Measurements from ENCODE around the gene OIP5.
"Not testable (repeated sequence)": the region's sequence is repeated elsewhere in the genome, so short reads cannot be mapped to it uniquely, and the experiment has no call there.

The OIP5 gene

GRCh38 chr15:41304149-41304770 is 28.1 kb downstream of the OIP5 start:
- no peak for DNase-seq (ENCODE audit: low read depth)
- no peak for TF ChIP-seq CTCF (IDR thresholded peaks at IDR 0.05; ENCODE audit: low read depth, low read length, missing control alignments)
- in situ Hi-C loops (cut with HindIII; ENCODE audit: low sequenced_read_pairs): no loop called here
- no peak overlapping the region for H3K4me3 ChIP-seq (ENCODE audit: low read depth, low read length)

GRCh38 chr15:41301587-41301986 is 30.8 kb downstream of the OIP5 start:
- no peak for DNase-seq (ENCODE audit: low read depth)
- in situ Hi-C loops (cut with HindIII; ENCODE audit: low sequenced_read_pairs): no loop called here
- no peak for TF ChIP-seq CTCF (IDR thresholded peaks at IDR 0.05; ENCODE audit: low read depth, low read length, missing control alignments)
- H3K4me3 ChIP-seq (ENCODE audit: low read depth, low read length): no peak overlapping the region

GRCh38 chr15:41301139-41301538 is 31.3 kb downstream of the OIP5 start:
- DNase-seq (ENCODE audit: low read depth); H3K4me3 ChIP-seq (ENCODE audit: low read depth, low read length); in situ Hi-C loops (cut with HindIII; ENCODE audit: low sequenced_read_pairs): not testable (repeated sequence)

- H3K4me3 ChIP-seq (ENCODE audit: low read depth, low read length): no peak overlapping the region
- no peak for DNase-seq (ENCODE audit: low read depth)
- no peak for TF ChIP-seq CTCF (IDR thresholded peaks at IDR 0.05; ENCODE audit: low read depth, low read length, missing control alignments)
- in situ Hi-C loops (cut with HindIII; ENCODE audit: low sequenced_read_pairs): no loop called here
Measured at GRCh38 chr15:41292521-41292920, 39.9 kb downstream of the OIP5 start.

- no peak overlapping the region for H3K4me3 ChIP-seq (ENCODE audit: low read depth, low read length)
- no peak for DNase-seq (ENCODE audit: low read depth)
- in situ Hi-C loops (cut with HindIII; ENCODE audit: low sequenced_read_pairs): no loop called here
- TF ChIP-seq CTCF (IDR thresholded peaks at IDR 0.05; ENCODE audit: low read depth, low read length, missing control alignments): no peak
Measured at GRCh38 chr15:41291065-41291631, 41.2 kb downstream of the OIP5 start.

GRCh38 chr15:41289953-41290352 is 42.4 kb downstream of the OIP5 start:
- in situ Hi-C loops (cut with HindIII; ENCODE audit: low sequenced_read_pairs): no loop called here
- no peak overlapping the region for H3K4me3 ChIP-seq (ENCODE audit: low read depth, low read length)
- no peak for TF ChIP-seq CTCF (IDR thresholded peaks at IDR 0.05; ENCODE audit: low read depth, low read length, missing control alignments)
- DNase-seq (ENCODE audit: low read depth): no peak

- no peak for DNase-seq (ENCODE audit: low read depth)
- in situ Hi-C loops (cut with HindIII; ENCODE audit: low sequenced_read_pairs): no loop called here
- no peak overlapping the region for H3K4me3 ChIP-seq (ENCODE audit: low read depth, low read length)
- no peak for TF ChIP-seq CTCF (IDR thresholded peaks at IDR 0.05; ENCODE audit: low read depth, low read length, missing control alignments)
Measured at GRCh38 chr15:41288464-41288863, 43.9 kb downstream of the OIP5 start.
